GM13976 (cell line): ENCODE data around the gene RFX2.

ENCODE experiments used
- DNase-seq: peaks from one replicate; pipeline ENCODE4 v3.0.0; 2012; ENCODE audit warnings: low spot score
- CTCF ChIP-seq: IDR thresholded peaks from 2 replicates; pipeline ENCODE4 v1.5.1; 2012; ENCODE audit warnings: borderline replicate concordance, mild to moderate bottlenecking; ENCODE audit not compliant: insufficient read depth; ENCODE audit errors: extremely low read depth, missing control alignments, control extremely low read depth
- in situ Hi-C: fragments of 300-500 bp; cut with MboI; formaldehyde crosslinking; loops from one replicate; pipeline ENCODE4 v1.12.0; 2022; ENCODE audit warnings: low sequenced_read_pairs, mixed read lengths, inconsistent platforms; ENCODE audit not compliant: unreplicated experiment

Gene RFX2

GRCh38 chr19:6084821-6085220, 25.5 kb downstream of the RFX2 start:
- no peak for DNase-seq
- TF ChIP-seq CTCF, result no peak
- in situ Hi-C loops, result no loop called here

- in situ Hi-C loops, result no loop called here
- TF ChIP-seq CTCF, result no peak
Measured at GRCh38 chr19:6079107-6079506, 31.2 kb downstream of the RFX2 start.

DNA sequence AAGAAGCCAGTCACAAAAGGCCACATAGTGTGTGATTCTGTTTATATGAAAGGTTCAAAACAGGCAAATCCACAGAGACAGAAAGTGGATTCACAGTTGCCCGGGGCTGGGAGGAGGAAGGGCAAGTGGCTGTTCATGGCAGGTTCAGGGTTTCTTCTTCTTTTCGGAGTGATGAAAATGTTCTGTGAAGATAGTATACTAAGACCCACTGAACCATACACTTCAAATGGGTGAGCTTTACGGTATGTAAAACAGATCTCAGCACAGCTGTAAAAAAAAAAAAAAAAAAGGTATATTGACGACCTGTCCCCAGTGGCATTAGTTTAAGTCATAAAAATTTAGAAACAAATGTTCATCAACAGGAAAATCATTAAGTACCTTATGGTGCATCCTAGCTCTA, 32.2 kb downstream of the RFX2 start:
- no peak for DNase-seq
- in situ Hi-C loops, result no loop called here
- TF ChIP-seq CTCF, result no peak

More at GRCh38 chr19:6079107-6079506, 31.2 kb downstream of the RFX2 start:
- no peak for DNase-seq

GRCh38 chr19:6076675-6077463, 33.4 kb downstream of the RFX2 start:
- in situ Hi-C loops, result no loop called here
- DNase-seq, result no peak
- no peak for TF ChIP-seq CTCF

GRCh38 chr19:6076291-6076665, 34.0 kb downstream of the RFX2 start:
- TF ChIP-seq CTCF, result no peak
- DNase-seq, result no peak
- in situ Hi-C loops, result no loop called here

- TF ChIP-seq CTCF, result no peak
- in situ Hi-C loops, result no loop called here
- no peak for DNase-seq
Measured at GRCh38 chr19:6074709-6075403, 35.4 kb downstream of the RFX2 start.
